Mesenchymal stem cell (in vitro differentiated cells and primary cell): ENCODE data around the gene FCRL2.

ENCODE experiments used
- DNase-seq: peaks from one replicate; pipeline ENCODE4 v3.0.0-alpha.2; 2013
- H2AFZ ChIP-seq: one replicate; pipeline ENCODE4 v1.6.1; 2013; ENCODE audit warnings: low read depth, mild to moderate bottlenecking, control low read depth, inconsistent platforms, low read length, moderate library complexity
- H2AK5ac ChIP-seq: 2 replicates; pipeline ENCODE4 v1.6.1; 2013; ENCODE audit warnings: low read length, moderate library complexity, mild to moderate bottlenecking, inconsistent platforms; ENCODE audit not compliant: severe bottlenecking
- H2BK120ac ChIP-seq: one replicate; pipeline ENCODE4 v1.6.1; 2013; ENCODE audit warnings: low read depth, mild to moderate bottlenecking, inconsistent platforms, low read length, moderate library complexity
- H2BK12ac ChIP-seq, 2 experiments: one replicate each; pipeline ENCODE4 v1.6.1; 2013; ENCODE audit warnings: inconsistent platforms in 2 of 2, low read length in 2 of 2, mild to moderate bottlenecking in 2 of 2, moderate library complexity in 2 of 2, control low read depth in 1 of 2
- H2BK15ac ChIP-seq: one replicate; pipeline ENCODE4 v1.6.1; 2013; ENCODE audit warnings: mild to moderate bottlenecking, low read depth, inconsistent platforms; ENCODE audit not compliant: poor library complexity, severe bottlenecking
- H2BK5ac ChIP-seq: 2 replicates; pipeline ENCODE4 v1.6.1; 2013; ENCODE audit warnings: low read depth, mild to moderate bottlenecking, low read length, control low read depth, inconsistent platforms; ENCODE audit not compliant: poor library complexity, severe bottlenecking
- H3K14ac ChIP-seq, 2 experiments: one replicate each; pipeline ENCODE4 v1.6.1; 2013; ENCODE audit warnings: inconsistent platforms in 2 of 2, low read length in 2 of 2, control low read depth in 1 of 2, mild to moderate bottlenecking in 1 of 2, moderate library complexity in 1 of 2
- H3K18ac ChIP-seq, 2 experiments: one replicate each; pipeline ENCODE4 v1.6.1; 2013; ENCODE audit warnings: inconsistent platforms in 2 of 2, low read length in 2 of 2, control low read depth in 1 of 2, low read depth in 1 of 2, mild to moderate bottlenecking in 1 of 2
- H3K23ac ChIP-seq, 2 experiments: one replicate each; pipeline ENCODE4 v1.6.1; 2013; ENCODE audit warnings: inconsistent platforms in 2 of 2, low read length in 2 of 2, mild to moderate bottlenecking in 2 of 2, moderate library complexity in 2 of 2, control low read depth in 1 of 2
- H3K27ac ChIP-seq: 2 replicates; pipeline ENCODE4 v1.5.1; 2013; ENCODE audit warnings: mild to moderate bottlenecking, moderate library complexity, low read length, control low read depth, inconsistent platforms; ENCODE audit not compliant: poor library complexity, severe bottlenecking
- H3K27me3 ChIP-seq, 2 experiments: 2 replicates each; pipeline versions ENCODE4 v1.6.1 to v1.7.0; 2013; ENCODE audit warnings: low read length in 2 of 2, mild to moderate bottlenecking in 2 of 2, moderate library complexity in 2 of 2, control low read depth in 1 of 2, inconsistent platforms in 1 of 2; ENCODE audit not compliant: control insufficient read depth in 1 of 2, insufficient read depth in 1 of 2
- H3K36me3 ChIP-seq, 2 experiments: 2 replicates each; pipeline versions ENCODE4 v1.6.1 to v1.7.0; 2013; ENCODE audit warnings: low read length in 2 of 2, control low read depth in 1 of 2, inconsistent platforms in 1 of 2, low read depth in 1 of 2, mild to moderate bottlenecking in 1 of 2; ENCODE audit not compliant: insufficient read depth in 2 of 2, control insufficient read depth in 1 of 2
- H3K4ac ChIP-seq, 2 experiments: one replicate each; pipeline ENCODE4 v1.6.1; 2013; ENCODE audit warnings: inconsistent platforms in 2 of 2, low read length in 2 of 2, mild to moderate bottlenecking in 2 of 2, moderate library complexity in 2 of 2, control low read depth in 1 of 2, low read depth in 1 of 2
- H3K4me1 ChIP-seq: 2 replicates; pipeline ENCODE4 v1.6.1; 2013; ENCODE audit warnings: low read depth, low read length, control low read depth; ENCODE audit not compliant: control insufficient read depth, insufficient read depth
- H3K4me2 ChIP-seq: 2 replicates; pipeline ENCODE4 v1.6.1; 2013; ENCODE audit warnings: low read length, mild to moderate bottlenecking, inconsistent platforms; ENCODE audit not compliant: poor library complexity, severe bottlenecking
- H3K4me3 ChIP-seq, 2 experiments: 2 replicates each; pipeline versions ENCODE4 v1.5.1 to v1.7.0; 2013; ENCODE audit warnings: low read length in 2 of 2, mild to moderate bottlenecking in 2 of 2, control low read depth in 1 of 2, low read depth in 1 of 2; ENCODE audit not compliant: insufficient read depth in 1 of 2
- H3K79me1 ChIP-seq: replicated peaks from 2 replicates; pipeline ENCODE4 v1.6.1; 2013; ENCODE audit warnings: mild to moderate bottlenecking, control low read depth, low read length, inconsistent platforms; ENCODE audit not compliant: poor library complexity, severe bottlenecking
- H3K9ac ChIP-seq: 2 replicates; pipeline ENCODE4 v1.7.0; 2013; ENCODE audit warnings: mild to moderate bottlenecking, low read length, moderate library complexity
- H3K9me3 ChIP-seq: 2 replicates; pipeline ENCODE4 v1.7.0; 2013; ENCODE audit warnings: mild to moderate bottlenecking, low read length; ENCODE audit not compliant: control insufficient read depth
- H4K8ac ChIP-seq: one replicate; pipeline ENCODE4 v1.6.1; 2013; ENCODE audit warnings: inconsistent platforms, mild to moderate bottlenecking, low read length, moderate library complexity
- H4K91ac ChIP-seq: one replicate; pipeline ENCODE4 v1.6.1; 2013; ENCODE audit warnings: mild to moderate bottlenecking, low read length, inconsistent platforms
- WGBS: methylation state at CpG from one replicate; pipeline ENCODE4 v1.1.7; 2013; ENCODE audit warnings: mixed read lengths; 5-methylcytosine and 5-hydroxymethylcytosine counted together

Gene FCRL2

DNA sequence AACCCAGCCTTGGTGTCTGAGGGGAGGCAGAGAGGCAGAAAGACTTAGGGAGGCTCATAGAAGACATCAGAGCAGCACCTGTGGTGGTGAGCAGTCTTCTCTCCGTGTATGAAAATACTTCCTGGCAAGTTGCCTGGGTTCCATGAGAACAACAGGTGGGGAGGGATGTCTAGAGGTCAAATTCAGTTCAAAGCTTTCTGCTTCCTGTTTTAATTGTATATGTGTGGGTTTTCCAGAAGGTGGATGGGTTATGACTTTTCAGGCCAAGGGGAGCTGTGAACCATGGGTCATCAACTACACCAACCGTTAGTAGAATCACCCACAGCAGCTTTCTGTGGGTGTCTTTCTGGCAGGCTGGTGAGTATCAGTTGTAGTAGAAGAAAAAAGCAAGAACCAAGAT, 4.1 kb upstream of the FCRL2 start:
- Histone ChIP-seq H4K8ac (no peak overlapping the region), H3K4ac (no peak overlapping the region), H2AFZ (no peak overlapping the region), H3K9me3 (no peaks in the 10 kb centered on the region), H3K14ac (no peak overlapping the region), H3K9ac (no peak overlapping the region), H3K4me1 (no peaks in the 10 kb centered on the region), H2BK15ac (no peak overlapping the region), H3K4me2 (no peak overlapping the region), H4K91ac (no peak overlapping the region), H2BK5ac (no peak overlapping the region), H3K23ac (no peak overlapping the region), H2BK12ac (no peak overlapping the region), H3K18ac (no peak overlapping the region), H2BK120ac (no peak overlapping the region), H3K27me3 (no peaks in the 10 kb centered on the region), H3K36me3 (no peaks in the 10 kb centered on the region), H3K4me3 (no peak overlapping the region), H2AK5ac (no peak overlapping the region), H3K27ac (no peak overlapping the region), H3K79me1 (no peaks in the 10 kb centered on the region)
- DNase-seq = no peak
- WGBS = 80% methylated on average over 2 of the region's 2 CpGs

DNA sequence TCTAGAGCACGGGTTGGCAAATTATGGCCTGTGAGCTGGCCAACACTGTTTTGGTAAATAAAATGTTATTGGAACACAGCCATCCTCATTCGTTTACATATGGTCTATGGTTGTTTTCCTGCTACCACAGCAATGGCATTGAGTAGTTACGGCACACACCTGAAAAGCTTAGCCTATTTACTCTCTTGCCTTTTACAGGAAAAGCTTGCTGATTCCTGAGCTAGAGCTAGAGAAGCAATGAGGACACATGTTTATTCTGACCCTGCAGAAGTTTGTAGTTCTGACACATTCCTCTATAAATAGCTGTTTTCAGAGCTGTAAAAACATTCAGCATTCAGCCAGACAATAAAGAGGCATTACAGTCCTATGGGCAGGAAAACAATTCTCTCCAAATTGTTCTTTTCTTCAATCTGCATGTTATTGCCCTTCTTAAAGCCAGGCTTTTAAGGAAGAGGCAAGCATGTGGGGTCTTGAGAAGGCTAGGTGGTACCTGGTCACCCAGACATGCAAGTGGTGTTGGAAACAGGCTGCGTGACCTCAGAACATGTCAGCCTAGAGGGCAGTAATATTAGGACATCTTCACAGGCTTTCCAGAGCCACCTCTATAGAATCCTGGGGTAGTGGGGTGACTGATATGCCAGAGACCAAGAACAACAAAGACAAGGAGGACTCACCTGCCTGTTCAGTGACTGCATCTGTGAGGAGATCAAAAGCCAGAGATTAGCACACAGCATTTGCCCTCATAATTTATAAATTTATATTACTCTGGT, 1.6 kb downstream of the FCRL2 start:
- WGBS = 97% methylated on average over 3 of the region's 4 CpGs
- Histone ChIP-seq H3K9ac (no peak overlapping the region), H3K18ac (no peak overlapping the region), H3K4me2 (no peak overlapping the region), H3K9me3 (no peaks in the 10 kb centered on the region), H4K8ac (no peak overlapping the region), H4K91ac (no peak overlapping the region), H3K27ac (no peak overlapping the region), H2BK120ac (no peak overlapping the region), H3K14ac (no peak overlapping the region), H2AFZ (no peak overlapping the region), H3K27me3 (no peaks in the 10 kb centered on the region), H2BK12ac (no peak overlapping the region), H2AK5ac (no peak overlapping the region), H3K4me1 (no peaks in the 10 kb centered on the region), H2BK5ac (no peak overlapping the region), H3K4me3 (no peak overlapping the region), H3K36me3 (no peaks in the 10 kb centered on the region), H2BK15ac (no peak overlapping the region), H3K23ac (no peak overlapping the region), H3K79me1 (no peaks in the 10 kb centered on the region), H3K4ac (no peak overlapping the region)
- DNase-seq = no peak

DNA sequence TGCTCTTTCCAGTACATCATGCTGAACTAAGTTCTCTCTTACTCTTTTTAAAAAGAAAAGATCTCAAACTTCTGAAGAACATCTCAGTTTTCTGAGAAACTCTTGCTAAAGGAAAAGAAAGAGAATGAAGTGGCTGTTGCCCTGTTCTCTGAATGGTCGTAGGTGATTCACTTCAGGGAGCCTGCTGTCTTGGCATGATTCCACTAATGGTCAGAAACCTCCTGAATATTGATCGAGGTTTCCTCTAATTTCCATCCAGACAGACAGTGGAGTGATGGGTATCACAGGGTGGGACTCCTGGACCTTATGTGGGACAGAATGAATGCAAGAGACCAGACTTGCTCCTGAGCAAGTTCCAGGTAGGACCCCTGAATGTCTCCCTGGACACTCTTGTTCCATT, 2.5 kb downstream of the FCRL2 start:
- Histone ChIP-seq H3K9me3 (no peaks in the 10 kb centered on the region), H3K4ac (no peak overlapping the region), H3K36me3 (no peaks in the 10 kb centered on the region), H3K14ac (no peak overlapping the region), H3K4me2 (no peak overlapping the region), H4K91ac (no peak overlapping the region), H3K27me3 (no peaks in the 10 kb centered on the region), H2BK120ac (no peak overlapping the region), H3K79me1 (no peaks in the 10 kb centered on the region), H2AFZ (no peak overlapping the region), H3K18ac (no peak overlapping the region), H2BK5ac (no peak overlapping the region), H2BK15ac (no peak overlapping the region), H3K23ac (no peak overlapping the region), H3K27ac (no peak overlapping the region), H3K4me1 (no peaks in the 10 kb centered on the region), H2AK5ac (no peak overlapping the region), H3K9ac (no peak overlapping the region), H4K8ac (no peak overlapping the region), H2BK12ac (no peak overlapping the region), H3K4me3 (no peak overlapping the region)
- 63% methylated on average over 2 of the region's 2 CpGs for WGBS
- DNase-seq = no peak

DNA sequence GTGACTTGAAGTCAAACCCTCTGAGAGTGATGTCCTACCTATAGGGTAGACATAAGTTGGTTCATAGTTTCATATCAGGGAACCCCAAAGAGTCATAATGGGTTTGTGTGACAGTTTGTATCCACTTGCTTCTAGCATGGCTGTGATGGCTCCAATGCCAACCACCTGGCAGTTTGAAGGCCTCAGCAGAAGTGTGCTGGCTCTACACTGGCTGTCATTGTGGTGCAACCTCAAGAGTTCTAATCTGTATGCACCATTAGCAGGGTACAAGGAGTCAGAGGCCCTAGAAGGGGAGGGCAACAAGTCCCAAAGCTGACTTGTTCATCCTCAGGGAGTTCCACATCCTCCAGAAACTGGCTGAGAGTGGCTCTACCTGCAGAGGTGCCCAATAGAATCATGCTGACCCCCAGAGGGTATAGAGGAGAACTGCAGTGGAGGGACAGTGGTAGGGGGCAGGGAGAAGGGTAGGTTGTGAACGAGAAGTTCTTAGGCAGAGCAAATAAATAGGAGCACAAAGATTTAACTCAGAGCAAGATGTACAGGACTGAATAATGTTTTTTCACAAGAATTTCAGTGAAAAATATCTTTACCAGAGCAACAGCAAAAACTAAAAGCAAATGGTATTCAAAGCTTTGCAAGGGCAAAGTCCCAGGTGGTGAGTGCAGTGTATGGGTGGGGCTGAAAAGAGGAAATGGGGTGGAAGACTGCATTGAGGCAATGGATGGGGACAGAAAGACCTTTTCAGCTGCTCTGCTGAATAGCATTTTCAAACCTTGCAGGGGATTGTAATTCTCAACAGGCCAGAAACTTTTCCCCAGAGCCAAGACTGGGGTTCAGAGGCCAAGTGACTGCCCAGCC, 3.2 kb downstream of the FCRL2 start:
- Histone ChIP-seq H2BK120ac (no peak overlapping the region), H4K8ac (no peak overlapping the region), H3K4me1 (no peaks in the 10 kb centered on the region), H3K27ac (no peak overlapping the region), H2BK5ac (no peak overlapping the region), H3K9me3 (no peaks in the 10 kb centered on the region), H3K9ac (no peak overlapping the region), H4K91ac (no peak overlapping the region), H3K23ac (no peak overlapping the region), H2BK12ac (no peak overlapping the region), H3K79me1 (no peaks in the 10 kb centered on the region), H2BK15ac (no peak overlapping the region), H3K27me3 (no peaks in the 10 kb centered on the region), H3K4me2 (no peak overlapping the region), H2AK5ac (no peak overlapping the region), H3K4me3 (no peak overlapping the region), H3K36me3 (no peaks in the 10 kb centered on the region), H3K4ac (no peak overlapping the region), H3K14ac (no peak overlapping the region), H3K18ac (no peak overlapping the region), H2AFZ (no peak overlapping the region)
- no peak for DNase-seq
- WGBS = 14% methylated on average over 1 of the region's 1 CpG
